B cell (primary cell): Measurements from ENCODE around the gene GOLGA8A.

Experiments used
- CTCF ChIP-seq: fragments of 200-600 bp; IDR thresholded peaks from one replicate; pipeline ENCODE4 v1.8.0; 2022; ENCODE audit warnings: antibody characterized with exemption, mild to moderate bottlenecking
- EZH2 ChIP-seq: IDR thresholded peaks from 2 replicates; pipeline ENCODE4 v1.6.1; 2012; ENCODE audit warnings: borderline replicate concordance, low read depth, mild to moderate bottlenecking, moderate library complexity, low read length; ENCODE audit not compliant: insufficient read depth, poor library complexity, severe bottlenecking

- no peak for TF ChIP-seq CTCF
- TF ChIP-seq EZH2: no peak
Observed at GRCh38 chr15:34434627-34435305, 2.8 kb downstream of the GOLGA8A start.
